Measurements from ENCODE around the gene NOL11. TPM values are rescaled to one million over a fixed set of nuclear protein-coding genes. Genes with fewer than 3 reads are reported as not detected.
A peak's percentile ranks its signal among the peaks of the same experiment; 100 is the strongest.
"Not testable (repeated sequence)": the region's sequence is repeated elsewhere in the genome, so short reads cannot be mapped to it uniquely, and the experiment has no call there.

The NOL11 gene
- total RNA-seq, 1 experiment from 2014 or later, result 115 TPM

GRCh38 chr17:67693811-67694210 lies 23.9 kb upstream of the NOL11 start:
- H3K4me1 ChIP-seq, result peaks cover 3% of the 10 kb centered on the region; the same call in 1 of the 2 replicates
- H3K9me3 ChIP-seq (replicated peaks), result no peaks in the 10 kb centered on the region
- no peak for DNase-seq
- no peak overlapping the region for H3K27ac ChIP-seq
- no peak overlapping the region for H3K4me3 ChIP-seq
- no peaks in the 10 kb centered on the region for H3K36me3 ChIP-seq
- no peaks in the 10 kb centered on the region for H3K27me3 ChIP-seq

- H3K27ac ChIP-seq, result no peak overlapping the region
- H3K36me3 ChIP-seq, result no peaks in the 10 kb centered on the region
- DNase-seq, result no peak
- H3K27me3 ChIP-seq, result no peaks in the 10 kb centered on the region
- peaks cover 3% of the 10 kb centered on the region; the same call in 1 of the 2 replicates for H3K4me1 ChIP-seq
- no peaks in the 10 kb centered on the region for H3K9me3 ChIP-seq (replicated peaks)
- H3K4me3 ChIP-seq, result no peak overlapping the region
Measured at GRCh38 chr17:67696347-67696746, 21.4 kb upstream of the NOL11 start.

GRCh38 chr17:67696853-67697498 lies 20.8 kb upstream of the NOL11 start:
- no peaks in the 10 kb centered on the region for H3K27me3 ChIP-seq
- peaks cover 3% of the 10 kb centered on the region; the same call in 1 of the 2 replicates for H3K4me1 ChIP-seq
- no peaks in the 10 kb centered on the region for H3K9me3 ChIP-seq (replicated peaks)
- no peak for DNase-seq
- H3K36me3 ChIP-seq, result no peaks in the 10 kb centered on the region
- H3K4me3 ChIP-seq, result no peak overlapping the region
- no peak overlapping the region for H3K27ac ChIP-seq

- Histone ChIP-seq H3K27me3 (no peaks in the 10 kb centered on the region), H3K36me3 (no peaks in the 10 kb centered on the region), H3K4me1 (peaks cover 3% of the 10 kb centered on the region; the same call in 1 of the 2 replicates), H3K9me3 (replicated peaks) (no peaks in the 10 kb centered on the region), H3K4me3 (no peak overlapping the region), H3K27ac (no peak overlapping the region)
- DNase-seq, result no peak
Measured at GRCh38 chr17:67700037-67700724, 17.6 kb upstream of the NOL11 start.

GRCh38 chr17:67700725-67701119 lies 17.0 kb upstream of the NOL11 start:
- no peaks in the 10 kb centered on the region for H3K27me3 ChIP-seq
- no peaks in the 10 kb centered on the region for H3K9me3 ChIP-seq (replicated peaks)
- peaks cover 3% of the 10 kb centered on the region; the same call in 1 of the 2 replicates for H3K4me1 ChIP-seq
- DNase-seq, result no peak
- no peak overlapping the region for H3K27ac ChIP-seq
- H3K4me3 ChIP-seq, result no peak overlapping the region
- no peaks in the 10 kb centered on the region for H3K36me3 ChIP-seq

- not testable (repeated sequence) for DNase-seq, H3K27ac ChIP-seq
Measured at GRCh38 chr17:67702861-67703260, 14.9 kb upstream of the NOL11 start.

GRCh38 chr17:67707442-67707841 lies 10.3 kb upstream of the NOL11 start:
- no peak for DNase-seq
- no peaks in the 10 kb centered on the region for H3K4me1 ChIP-seq
- H3K27me3 ChIP-seq, result no peaks in the 10 kb centered on the region
- no peak overlapping the region for H3K27ac ChIP-seq
- no peaks in the 10 kb centered on the region for H3K36me3 ChIP-seq
- no peaks in the 10 kb centered on the region for H3K9me3 ChIP-seq (replicated peaks)
- no peak overlapping the region for H3K4me3 ChIP-seq

More at GRCh38 chr17:67702861-67703260, 14.9 kb upstream of the NOL11 start:
- H3K4me3 ChIP-seq; H3K4me1 ChIP-seq; H3K27me3 ChIP-seq; H3K9me3 ChIP-seq (replicated peaks); H3K36me3 ChIP-seq: not testable (repeated sequence)

- H3K36me3 ChIP-seq, result no peaks in the 10 kb centered on the region
- no peaks in the 10 kb centered on the region for H3K4me1 ChIP-seq
- no peak overlapping the region for H3K4me3 ChIP-seq
- no peaks in the 10 kb centered on the region for H3K9me3 ChIP-seq (replicated peaks)
- no peak for DNase-seq
- H3K27me3 ChIP-seq, result no peaks in the 10 kb centered on the region
- no peak overlapping the region for H3K27ac ChIP-seq
Measured at GRCh38 chr17:67708378-67708777, 9.4 kb upstream of the NOL11 start.

GRCh38 chr17:67711916-67712315 lies 5.8 kb upstream of the NOL11 start:
- Histone ChIP-seq H3K4me3 (no peak overlapping the region), H3K9me3 (replicated peaks) (no peaks in the 10 kb centered on the region), H3K27ac (no peak overlapping the region), H3K4me1 (0 out of 2 replicates have a peak, but pooled peaks cover under 1% of the 10 kb centered on the region), H3K36me3 (no peaks in the 10 kb centered on the region), H3K27me3 (no peaks in the 10 kb centered on the region)
- no peak for DNase-seq

GRCh38 chr17:67712375-67712774 lies 5.4 kb upstream of the NOL11 start:
- DNase-seq, result no peak
- Histone ChIP-seq H3K4me3 (no peak overlapping the region), H3K4me1 (0 out of 2 replicates have a peak, but pooled peaks cover 2% of the 10 kb centered on the region), H3K36me3 (no peaks in the 10 kb centered on the region), H3K27ac (no peak overlapping the region), H3K27me3 (no peaks in the 10 kb centered on the region), H3K9me3 (replicated peaks) (no peaks in the 10 kb centered on the region)

- H3K27me3 ChIP-seq, result no peaks in the 10 kb centered on the region
- no peaks in the 10 kb centered on the region for H3K9me3 ChIP-seq (replicated peaks)
- 0 out of 2 replicates have a peak, but pooled peaks cover 2% of the 10 kb centered on the region for H3K4me1 ChIP-seq
- DNase-seq, result no peak
- no peak overlapping the region for H3K4me3 ChIP-seq
- H3K36me3 ChIP-seq, result no peaks in the 10 kb centered on the region
- no peak overlapping the region for H3K27ac ChIP-seq
Measured at GRCh38 chr17:67713169-67713568, 4.6 kb upstream of the NOL11 start.

GRCh38 chr17:67716405-67716798 lies 1.3 kb upstream of the NOL11 start:
- H3K27me3 ChIP-seq, result no peaks in the 10 kb centered on the region
- no peaks in the 10 kb centered on the region for H3K9me3 ChIP-seq (replicated peaks)
- peaks cover 6% of the 10 kb centered on the region; the same call in 1 of the 2 replicates for H3K4me1 ChIP-seq
- peaks cover 18% of the 10 kb centered on the region for H3K36me3 ChIP-seq
- no peak overlapping the region for H3K4me3 ChIP-seq
- DNase-seq, result no peak
- H3K27ac ChIP-seq, result no peak overlapping the region

GRCh38 chr17:67717192-67717623 lies 528 bp upstream of the NOL11 start:
- H3K9me3 ChIP-seq (replicated peaks), result no peaks in the 10 kb centered on the region
- H3K4me3 ChIP-seq, result peak overlapping the region; percentile 94
- DNase-seq, result no peak
- peaks cover 6% of the 10 kb centered on the region; the same call in 1 of the 2 replicates for H3K4me1 ChIP-seq
- H3K36me3 ChIP-seq, result peaks cover 26% of the 10 kb centered on the region
- peak overlapping the region; percentile 93 for H3K27ac ChIP-seq
- no peaks in the 10 kb centered on the region for H3K27me3 ChIP-seq

GRCh38 chr17:67718325-67718941 lies 697 bp downstream of the NOL11 start:
- peaks cover 34% of the 10 kb centered on the region for H3K36me3 ChIP-seq
- H3K9me3 ChIP-seq (replicated peaks), result no peaks in the 10 kb centered on the region
- peaks cover 6% of the 10 kb centered on the region; the same call in 1 of the 2 replicates for H3K4me1 ChIP-seq
- H3K27me3 ChIP-seq, result no peaks in the 10 kb centered on the region
- H3K27ac ChIP-seq, result peak overlapping the region; percentile 93
- DNase-seq, result peak in 1 of 2 experiments; percentile 19
- peak overlapping the region; percentile 94 for H3K4me3 ChIP-seq

- DNase-seq, result no peak
- Histone ChIP-seq H3K27ac (no peak overlapping the region), H3K36me3 (peaks cover 85% of the 10 kb centered on the region), H3K9me3 (replicated peaks) (no peaks in the 10 kb centered on the region), H3K4me3 (no peak overlapping the region), H3K4me1 (no peaks in the 10 kb centered on the region), H3K27me3 (no peaks in the 10 kb centered on the region)
Measured at GRCh38 chr17:67725373-67725791, 7.6 kb downstream of the NOL11 start.
